ENCODE data around the gene TTLL7.

DNA sequence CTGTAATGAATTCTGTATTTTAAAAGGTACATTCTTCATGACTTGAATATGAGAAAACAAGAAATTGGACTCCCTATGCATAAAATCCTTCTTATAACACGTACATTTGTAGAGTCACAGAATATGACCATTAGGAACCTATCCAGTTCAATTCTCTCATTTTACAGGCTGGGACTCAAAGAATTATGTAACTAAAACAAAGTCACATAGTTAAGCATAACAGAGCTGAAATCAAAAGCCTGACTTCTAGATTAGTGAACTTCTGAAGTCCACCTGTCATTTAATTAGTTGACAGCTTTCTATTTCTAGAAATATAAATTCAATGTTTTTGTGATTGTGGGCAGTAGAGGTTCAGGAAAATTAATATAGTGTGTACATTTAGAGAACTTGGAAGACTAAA lies 20.3 kb upstream of the TTLL7 start:
- TF ChIP-seq, protein P1, sequence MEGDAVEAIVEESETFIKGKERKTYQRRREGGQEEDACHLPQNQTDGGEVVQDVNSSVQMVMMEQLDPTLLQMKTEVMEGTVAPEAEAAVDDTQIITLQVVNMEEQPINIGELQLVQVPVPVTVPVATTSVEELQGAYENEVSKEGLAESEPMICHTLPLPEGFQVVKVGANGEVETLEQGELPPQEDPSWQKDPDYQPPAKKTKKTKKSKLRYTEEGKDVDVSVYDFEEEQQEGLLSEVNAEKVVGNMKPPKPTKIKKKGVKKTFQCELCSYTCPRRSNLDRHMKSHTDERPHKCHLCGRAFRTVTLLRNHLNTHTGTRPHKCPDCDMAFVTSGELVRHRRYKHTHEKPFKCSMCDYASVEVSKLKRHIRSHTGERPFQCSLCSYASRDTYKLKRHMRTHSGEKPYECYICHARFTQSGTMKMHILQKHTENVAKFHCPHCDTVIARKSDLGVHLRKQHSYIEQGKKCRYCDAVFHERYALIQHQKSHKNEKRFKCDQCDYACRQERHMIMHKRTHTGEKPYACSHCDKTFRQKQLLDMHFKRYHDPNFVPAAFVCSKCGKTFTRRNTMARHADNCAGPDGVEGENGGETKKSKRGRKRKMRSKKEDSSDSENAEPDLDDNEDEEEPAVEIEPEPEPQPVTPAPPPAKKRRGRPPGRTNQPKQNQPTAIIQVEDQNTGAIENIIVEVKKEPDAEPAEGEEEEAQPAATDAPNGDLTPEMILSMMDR (optimal IDR thresholded peaks at IDR 0.05 in 1 of 3, IDR thresholded peaks at IDR 0.05 in 1 of 3, conservative IDR thresholded peaks at IDR 0.05 in 1 of 3; ENCODE audit: extremely low read depth in 1 of 3, insufficient read depth in 2 of 3, low read length in 3 of 3): no peak
- TF ChIP-seq EZH2 (IDR thresholded peaks at IDR 0.05; ENCODE audit: low read length): no peak
